HPDE6-E6E7 (cell line): Measurements from ENCODE around the gene XRCC5.
"Not testable (repeated sequence)": the region's sequence is repeated elsewhere in the genome, so short reads cannot be mapped to it uniquely, and the experiment has no call there.

Experiments used
- DNase-seq: peaks from one replicate; pipeline ENCODE4 v3.0.0; 2011; ENCODE audit warnings: missing footprints; ENCODE audit errors: extremely low spot score

The XRCC5 gene

GRCh38 chr2:216118474-216118873 lies 9.3 kb downstream of the XRCC5 start:
- no peak for DNase-seq

GRCh38 chr2:216119146-216119545 lies 10.0 kb downstream of the XRCC5 start:
- no peak for DNase-seq

GRCh38 chr2:216119986-216120385 lies 10.8 kb downstream of the XRCC5 start:
- no peak for DNase-seq

- DNase-seq = no peak
These were observed 12.1 kb downstream of the XRCC5 start for GRCh38 chr2:216121255-216121654.

- no peak for DNase-seq
These were observed 17.8 kb downstream of the XRCC5 start for GRCh38 chr2:216126943-216127342.

DNA sequence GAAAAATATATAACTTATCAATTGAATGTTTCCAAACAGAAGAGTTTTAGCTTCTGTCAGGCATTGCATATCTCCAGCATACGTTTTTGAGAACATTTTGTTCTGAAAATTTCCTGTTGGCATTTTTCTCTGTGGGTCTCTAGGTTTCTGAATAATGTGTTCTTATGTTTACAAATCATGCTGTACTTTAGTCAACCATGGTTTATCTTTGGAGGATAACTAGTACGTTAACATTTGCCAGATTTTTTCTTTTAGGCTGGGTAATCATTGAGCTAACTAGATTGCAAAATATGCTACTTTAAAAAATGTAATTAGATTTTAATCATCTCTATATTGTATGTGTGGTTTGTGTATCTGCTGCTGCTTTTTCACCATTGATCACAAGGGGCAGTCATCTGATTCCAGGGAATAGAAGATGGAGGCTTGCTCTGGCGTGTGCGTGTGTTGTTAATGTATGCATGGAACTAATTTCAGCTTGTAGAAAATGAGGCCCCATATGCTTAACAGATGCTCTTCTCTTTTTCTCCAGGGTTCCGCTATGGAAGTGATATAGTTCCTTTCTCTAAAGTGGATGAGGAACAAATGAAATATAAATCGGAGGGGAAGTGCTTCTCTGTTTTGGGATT lies 21.3 kb downstream of the XRCC5 start:
- DNase-seq = no peak

DNA sequence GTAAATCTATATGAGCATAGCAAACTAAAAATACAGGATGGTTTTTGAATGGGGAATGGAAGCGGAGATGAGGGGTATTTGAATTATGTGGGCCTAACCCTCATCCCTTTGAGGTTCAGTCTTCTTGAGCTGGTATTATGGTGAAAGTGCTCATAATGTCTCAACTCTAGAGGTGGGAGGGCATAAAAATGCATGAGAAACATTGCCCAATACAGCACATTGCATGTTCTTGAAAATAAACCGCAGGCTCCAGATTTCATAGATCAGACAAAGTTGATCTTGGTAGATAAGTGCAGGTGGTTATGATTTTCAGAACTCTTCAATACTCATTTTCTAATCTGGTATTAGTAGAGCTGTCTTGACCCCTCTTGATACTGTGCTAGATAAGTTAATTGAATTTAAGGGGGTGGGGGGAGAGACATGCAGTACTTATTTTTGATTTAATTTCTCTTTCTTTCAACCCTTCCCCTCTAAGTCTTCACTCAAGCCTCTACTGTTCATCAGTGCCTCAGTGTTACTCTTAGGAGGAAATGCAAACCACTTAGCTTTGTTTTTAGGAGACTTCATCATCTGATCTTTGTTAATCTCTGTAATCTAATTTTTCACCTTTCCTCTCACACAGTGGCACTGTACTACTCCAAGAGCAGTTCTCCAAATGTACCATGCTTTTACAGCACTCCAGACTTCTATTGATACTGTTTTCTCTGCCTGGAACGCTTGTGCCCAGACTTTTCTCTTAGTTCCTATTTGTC lies 22.2 kb downstream of the XRCC5 start:
- no peak for DNase-seq

GRCh38 chr2:216132585-216132984 lies 23.4 kb downstream of the XRCC5 start:
- DNase-seq = no peak

- no peak for DNase-seq
These were observed 24.2 kb downstream of the XRCC5 start for GRCh38 chr2:216133397-216133796.

DNA sequence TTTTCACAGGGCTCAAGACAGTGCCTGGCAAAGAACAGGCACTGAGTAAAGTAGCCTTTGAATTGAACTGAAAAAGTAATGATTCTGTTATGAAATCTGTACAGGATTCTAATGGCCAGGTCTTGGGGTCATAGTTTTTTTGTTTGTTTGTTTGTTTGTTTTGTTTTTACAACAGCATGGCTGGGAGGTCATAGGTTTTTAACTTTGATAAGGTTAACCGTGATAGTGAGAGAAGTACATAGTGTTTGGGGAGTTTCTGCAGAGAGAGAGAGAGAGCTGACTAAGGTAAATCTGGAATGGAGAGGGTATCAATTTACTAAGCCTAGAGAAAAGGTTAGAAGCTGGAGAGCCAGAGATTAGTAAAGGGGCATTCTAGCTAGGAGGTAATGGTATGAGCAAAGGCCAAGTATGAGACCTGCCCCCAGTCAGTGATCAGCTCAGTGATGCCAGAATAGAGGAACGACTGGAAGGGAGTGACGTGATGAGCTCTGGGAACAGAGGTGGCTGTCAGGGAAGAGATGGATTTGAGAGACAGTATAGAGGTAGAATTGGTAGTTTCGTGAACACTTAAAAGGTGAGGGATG lies 25.9 kb downstream of the XRCC5 start:
- no peak for DNase-seq

GRCh38 chr2:216139884-216140283 lies 30.7 kb downstream of the XRCC5 start:
- DNase-seq = no peak

DNA sequence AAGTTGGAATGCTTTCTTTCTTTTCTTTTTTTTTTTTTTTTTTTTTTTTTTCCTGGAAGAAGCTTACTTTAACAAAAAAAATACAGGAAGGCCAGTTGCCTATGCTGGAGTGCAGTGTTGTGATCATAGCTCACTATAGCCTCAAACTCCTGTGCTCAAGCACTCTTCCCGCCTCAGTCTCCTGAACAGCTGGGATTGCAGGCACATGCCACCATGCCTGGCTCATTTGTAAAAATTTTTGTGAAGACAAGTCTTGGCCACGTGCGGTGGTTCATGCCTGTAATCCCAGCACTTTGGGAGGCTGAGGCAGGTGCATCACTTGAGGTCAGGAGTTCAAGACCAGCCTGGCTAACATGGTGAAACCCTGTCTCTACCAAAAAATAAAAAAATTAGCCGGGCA lies 32.4 kb downstream of the XRCC5 start:
- DNase-seq = not testable (repeated sequence)

DNA sequence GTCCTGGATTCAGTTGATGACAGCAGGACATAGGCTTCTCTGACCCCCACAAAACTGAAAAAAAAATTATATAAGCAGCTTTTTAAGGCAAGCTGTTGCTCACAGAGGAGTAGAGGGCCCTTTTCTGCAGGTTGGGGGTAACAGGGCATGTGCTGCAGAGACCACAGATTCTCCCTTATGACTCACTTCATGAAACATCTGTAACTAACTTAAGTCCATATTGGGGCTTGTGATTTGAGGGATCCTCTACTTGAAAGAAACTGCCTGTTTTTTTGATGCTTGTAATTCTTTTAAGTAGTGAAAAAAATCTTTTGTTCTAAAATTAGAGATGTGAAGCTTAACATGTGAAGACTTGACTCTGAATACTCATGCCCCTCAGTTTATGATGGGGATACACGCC lies 33.4 kb downstream of the XRCC5 start:
- DNase-seq = no peak

GRCh38 chr2:216144372-216144771 lies 35.2 kb downstream of the XRCC5 start:
- no peak for DNase-seq

- DNase-seq = no peak
These were observed 35.7 kb downstream of the XRCC5 start for GRCh38 chr2:216144857-216145256.

- DNase-seq = no peak
These were observed 37.4 kb downstream of the XRCC5 start for GRCh38 chr2:216146573-216146972.

DNA sequence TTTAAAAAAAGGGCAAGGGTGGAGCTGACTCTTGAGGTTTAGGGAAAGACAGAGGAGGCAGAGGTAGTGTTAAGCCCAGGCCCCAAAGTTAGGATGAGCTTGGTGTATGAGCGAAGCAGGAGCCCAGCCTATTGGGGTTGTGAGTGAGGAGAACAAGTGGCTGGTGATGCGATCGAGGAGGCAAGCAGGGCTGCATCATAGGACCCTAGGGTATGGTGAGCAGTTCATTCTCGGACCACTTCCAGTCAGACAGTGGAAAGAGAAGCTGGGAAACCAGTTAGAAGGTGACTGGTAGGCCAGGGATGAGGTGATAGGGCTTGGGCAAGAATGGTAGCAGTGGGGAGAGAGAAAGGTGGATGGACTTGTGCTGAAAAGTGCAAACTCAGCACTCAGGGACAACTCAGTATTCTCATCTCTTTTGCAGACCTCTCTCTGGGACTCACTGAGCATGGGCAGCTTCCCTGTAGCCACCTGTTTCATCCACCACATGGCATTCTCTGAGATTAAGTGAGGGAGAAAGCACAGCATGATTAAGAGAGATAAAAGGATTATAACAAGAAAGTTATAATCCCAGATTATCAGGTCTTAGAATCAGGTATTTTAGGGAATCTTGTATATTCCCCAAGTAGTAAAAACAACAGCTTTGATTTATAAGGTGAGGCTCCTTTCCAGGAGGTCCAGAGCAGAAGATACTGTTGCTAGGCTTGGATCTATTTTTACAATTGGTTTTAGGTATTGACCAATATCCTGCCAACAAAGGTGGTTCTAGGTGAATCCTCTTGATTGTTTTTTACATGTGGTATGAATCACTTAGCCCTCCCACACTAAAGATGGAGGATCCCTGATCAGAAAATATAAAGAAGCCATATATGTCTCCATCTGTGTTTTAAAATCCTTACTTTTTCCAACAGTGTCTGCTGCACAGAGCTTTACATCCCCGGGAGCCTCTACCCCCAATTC lies 38.3 kb downstream of the XRCC5 start:
- no peak for DNase-seq

DNA sequence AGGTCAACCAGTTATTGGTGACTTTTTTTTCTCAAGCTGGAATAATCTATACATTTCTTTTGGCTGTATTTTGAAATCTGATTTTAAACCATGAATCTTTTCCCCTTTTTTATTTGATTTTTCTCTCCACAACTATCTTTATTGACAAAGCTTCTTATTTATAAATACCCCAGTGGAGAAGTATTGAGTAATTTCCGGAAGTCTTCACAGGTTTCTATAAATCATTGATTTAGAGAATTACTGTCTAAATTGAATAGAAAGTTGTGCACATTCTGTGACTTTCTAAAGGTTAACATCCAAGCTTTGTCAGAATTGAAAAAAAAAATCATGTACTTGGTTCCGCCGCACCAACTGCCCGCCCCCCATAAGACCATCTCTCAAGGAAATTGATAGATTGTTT lies 39.8 kb downstream of the XRCC5 start:
- DNase-seq = no peak

- DNase-seq = peak; percentile 10
These were observed 40.6 kb downstream of the XRCC5 start for GRCh38 chr2:216149741-216150140.

DNA sequence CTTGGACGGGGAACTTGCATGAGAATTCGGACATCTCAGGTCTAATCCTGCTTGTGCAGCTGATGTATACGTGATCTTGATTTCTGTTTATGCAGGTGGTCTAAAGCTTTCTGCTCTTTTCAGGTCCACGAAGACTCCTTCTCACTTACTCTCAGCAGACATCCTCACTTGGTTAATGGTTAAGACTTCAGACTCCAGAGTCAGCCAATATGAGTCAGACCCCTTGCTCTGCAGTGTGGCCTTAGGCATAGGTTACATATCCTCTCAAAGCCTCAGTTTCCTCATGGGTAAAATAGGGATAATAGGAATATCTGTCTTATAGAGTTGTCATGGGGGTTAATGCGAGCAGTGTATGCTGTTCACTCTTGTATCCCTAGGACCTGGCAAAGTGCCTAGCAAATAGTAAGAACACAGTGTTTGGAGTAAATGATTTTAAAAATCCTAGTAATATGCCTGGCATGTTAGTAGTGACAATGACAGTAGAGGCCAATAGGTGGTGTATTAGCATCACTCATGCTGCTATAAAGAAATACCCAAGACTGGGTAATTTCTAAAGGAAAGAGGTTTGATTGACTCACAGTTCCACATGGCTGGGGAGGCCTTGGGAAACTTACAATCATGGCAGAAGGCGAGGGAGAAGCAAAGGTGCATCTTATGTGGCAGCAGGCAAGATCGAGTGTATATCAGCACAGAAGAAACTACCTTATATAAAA lies 42.3 kb downstream of the XRCC5 start:
- DNase-seq = no peak

- DNase-seq = no peak
These were observed 46.8 kb downstream of the XRCC5 start for GRCh38 chr2:216155954-216156353.
